Measurements from ENCODE around the gene FTO. TPM values are rescaled to one million over a fixed set of nuclear protein-coding genes. Genes with fewer than 3 reads are reported as not detected.

The FTO gene
- total RNA-seq, 4 donors from 2014 or later: 98.1 to 127 (median 109) TPM

DNA sequence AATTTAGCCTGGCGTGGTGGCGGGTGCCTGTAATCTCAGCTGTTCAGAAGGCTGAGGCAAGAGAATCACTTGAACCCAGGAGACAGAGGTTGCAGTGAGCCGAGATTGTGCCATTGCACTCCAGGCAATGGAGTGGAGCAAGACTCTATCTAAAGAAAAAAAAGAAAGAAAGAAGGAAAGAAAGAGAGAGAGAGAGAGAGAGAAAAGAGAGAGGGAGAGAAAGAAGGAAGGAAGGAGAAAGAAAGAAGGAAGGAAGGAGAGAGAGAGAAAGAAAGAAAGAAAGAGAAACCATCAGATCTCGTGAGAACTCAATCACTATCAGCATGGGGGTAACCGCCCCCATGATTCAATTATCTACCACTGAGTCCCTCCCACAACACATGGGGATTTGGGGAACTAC lies 293.0 kb downstream of the FTO start:
- DNase-seq (ENCODE audit: low spot score in 2 of 2): no peak
- Histone ChIP-seq H3K27ac (no peak overlapping the region), H3K4me3 (no peak overlapping the region), H3K27me3 (no peaks in the 10 kb centered on the region), H3K36me3 (peaks cover 0 to 4% (median 0%) of the 10 kb centered on the region in 3 donors), H3K9me3 (no peaks in the 10 kb centered on the region), H3K4me1 (peaks cover 0 to 20% (median 3%) of the 10 kb centered on the region in 4 donors)
- TF ChIP-seq, protein P1, sequence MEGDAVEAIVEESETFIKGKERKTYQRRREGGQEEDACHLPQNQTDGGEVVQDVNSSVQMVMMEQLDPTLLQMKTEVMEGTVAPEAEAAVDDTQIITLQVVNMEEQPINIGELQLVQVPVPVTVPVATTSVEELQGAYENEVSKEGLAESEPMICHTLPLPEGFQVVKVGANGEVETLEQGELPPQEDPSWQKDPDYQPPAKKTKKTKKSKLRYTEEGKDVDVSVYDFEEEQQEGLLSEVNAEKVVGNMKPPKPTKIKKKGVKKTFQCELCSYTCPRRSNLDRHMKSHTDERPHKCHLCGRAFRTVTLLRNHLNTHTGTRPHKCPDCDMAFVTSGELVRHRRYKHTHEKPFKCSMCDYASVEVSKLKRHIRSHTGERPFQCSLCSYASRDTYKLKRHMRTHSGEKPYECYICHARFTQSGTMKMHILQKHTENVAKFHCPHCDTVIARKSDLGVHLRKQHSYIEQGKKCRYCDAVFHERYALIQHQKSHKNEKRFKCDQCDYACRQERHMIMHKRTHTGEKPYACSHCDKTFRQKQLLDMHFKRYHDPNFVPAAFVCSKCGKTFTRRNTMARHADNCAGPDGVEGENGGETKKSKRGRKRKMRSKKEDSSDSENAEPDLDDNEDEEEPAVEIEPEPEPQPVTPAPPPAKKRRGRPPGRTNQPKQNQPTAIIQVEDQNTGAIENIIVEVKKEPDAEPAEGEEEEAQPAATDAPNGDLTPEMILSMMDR (IDR thresholded peaks at IDR 0.05): no peak
- TF ChIP-seq POLR2A (IDR thresholded peaks at IDR 0.05) (no peak), EP300 (IDR thresholded peaks at IDR 0.05) (no peak)
- WGBS, 2 donors: 94 to 95% methylated on average over 5 of the region's 5 CpGs

DNA sequence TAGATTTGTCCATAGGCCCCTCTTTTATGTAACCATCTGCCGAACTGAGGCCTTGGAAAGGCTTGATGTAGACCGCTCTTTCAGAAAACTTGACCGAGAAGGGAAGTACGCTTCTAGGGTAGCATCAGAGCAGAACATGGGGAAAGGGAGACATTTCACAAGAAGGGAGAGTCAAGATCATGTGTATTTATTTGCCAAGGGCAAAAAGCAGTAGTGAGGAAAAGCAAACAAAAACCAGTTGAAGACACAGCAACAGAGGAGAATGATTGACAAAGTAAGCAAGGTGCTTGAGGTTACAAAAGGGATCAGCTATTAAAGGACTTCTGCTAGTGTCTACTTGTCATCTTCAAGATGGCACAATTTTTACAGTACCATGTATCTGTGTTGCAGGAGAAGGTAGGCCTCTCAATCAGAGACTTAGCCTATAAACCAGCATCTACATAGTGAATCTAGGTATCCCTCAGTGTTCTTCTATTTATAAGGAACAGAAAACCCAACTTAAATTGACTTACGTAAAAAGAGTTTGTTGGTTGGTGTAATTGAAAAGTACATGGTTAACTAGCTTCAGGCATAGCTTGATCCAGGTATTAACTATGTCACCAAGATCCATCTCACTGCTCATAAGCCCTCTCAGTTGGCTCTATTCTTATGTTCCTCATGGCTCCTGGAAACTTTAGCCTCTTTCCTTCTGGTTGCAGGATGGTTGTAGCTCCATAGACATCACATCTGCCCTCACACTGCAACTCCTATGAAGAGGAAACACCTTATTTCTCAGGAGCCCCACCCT lies 294.3 kb downstream of the FTO start:
- peaks cover 0 to 10% (median 0%) of the 10 kb centered on the region in 4 donors for H3K4me1 ChIP-seq
- no peak overlapping the region for H3K4me3 ChIP-seq
- DNase-seq (ENCODE audit: low spot score in 2 of 2): no peak
- 98 to 100% methylated on average over 5 of the region's 5 CpGs for WGBS, 2 donors
- H3K27me3 ChIP-seq: no peaks in the 10 kb centered on the region
- H3K9me3 ChIP-seq: no peaks in the 10 kb centered on the region
- H3K27ac ChIP-seq: no peak overlapping the region
- TF ChIP-seq, protein P1 (IDR thresholded peaks at IDR 0.05): no peak
- TF ChIP-seq EP300 (IDR thresholded peaks at IDR 0.05) (no peak), POLR2A (IDR thresholded peaks at IDR 0.05) (no peak)
- H3K36me3 ChIP-seq: peaks cover 0 to 7% (median 0%) of the 10 kb centered on the region in 3 donors

DNA sequence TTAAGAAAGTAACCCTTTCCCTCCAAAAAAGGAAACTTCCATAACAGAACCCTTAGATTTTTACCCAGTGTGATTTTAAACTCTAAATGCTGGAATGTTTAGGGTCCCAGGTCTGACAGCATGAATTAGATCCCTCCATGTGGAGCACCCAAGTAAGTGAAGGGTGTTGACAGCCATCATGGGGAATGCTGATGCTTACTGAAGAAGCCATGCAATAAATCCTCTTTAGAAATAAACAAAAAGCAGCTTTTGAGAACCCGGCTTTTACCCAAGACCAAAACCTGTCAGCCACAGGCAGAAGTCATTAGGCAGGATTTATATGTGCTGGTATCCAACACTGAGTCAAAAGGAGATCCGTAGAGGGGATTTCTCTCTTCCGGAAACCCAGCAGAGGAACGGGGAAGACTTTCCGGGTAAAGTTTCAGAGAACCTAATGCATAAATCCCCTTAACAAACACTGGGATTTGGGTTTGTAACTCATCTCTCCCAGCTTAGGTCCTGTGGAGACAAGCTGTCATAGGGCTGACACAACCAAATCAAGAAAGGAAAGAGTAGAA lies 295.1 kb downstream of the FTO start:
- 87 to 92% methylated on average over 5 of the region's 5 CpGs for WGBS, 2 donors
- TF ChIP-seq, protein P1 (IDR thresholded peaks at IDR 0.05): no peak
- no peak for TF ChIP-seq EP300 (IDR thresholded peaks at IDR 0.05)
- no peak for TF ChIP-seq POLR2A (IDR thresholded peaks at IDR 0.05)
- no peaks in the 10 kb centered on the region for H3K27me3 ChIP-seq
- H3K27ac ChIP-seq: no peak overlapping the region
- peaks cover 0 to 7% (median 0%) of the 10 kb centered on the region in 4 donors for H3K4me1 ChIP-seq
- no peak for DNase-seq (ENCODE audit: low spot score in 2 of 2)
- no peak overlapping the region for H3K4me3 ChIP-seq
- H3K9me3 ChIP-seq: no peaks in the 10 kb centered on the region
- H3K36me3 ChIP-seq: peaks cover 0 to 7% (median 0%) of the 10 kb centered on the region in 3 donors

DNA sequence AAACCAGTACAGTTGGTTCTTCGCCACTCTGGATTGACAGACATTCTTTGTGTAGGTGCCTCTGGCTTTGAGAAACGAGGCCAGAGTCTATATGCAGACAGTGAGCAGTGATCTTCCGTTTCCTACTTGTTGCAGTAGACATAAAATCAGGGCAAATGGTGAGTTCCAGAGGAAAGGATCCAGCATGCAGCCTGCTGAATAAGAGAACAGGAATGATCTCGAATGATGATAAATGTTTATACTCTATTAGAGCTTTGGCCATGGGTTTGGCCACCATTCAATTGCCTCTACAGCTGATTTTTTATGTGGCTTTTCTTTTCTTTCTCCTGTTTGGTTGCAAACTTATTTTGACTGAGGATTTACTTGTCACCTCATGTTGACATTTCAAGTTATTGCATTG lies 295.9 kb downstream of the FTO start:
- no peak overlapping the region for H3K27ac ChIP-seq
- no peak overlapping the region for H3K4me3 ChIP-seq
- 86 to 87% methylated on average over 4 of the region's 4 CpGs for WGBS, 2 donors

More for the DNA sequence above, 295.9 kb downstream of the FTO start:
- Histone ChIP-seq H3K27me3 (no peaks in the 10 kb centered on the region), H3K36me3 (peaks cover 0 to 7% (median 0%) of the 10 kb centered on the region in 3 donors), H3K9me3 (no peaks in the 10 kb centered on the region), H3K4me1 (peaks cover 0 to 7% (median 0%) of the 10 kb centered on the region in 4 donors)
- no peak for DNase-seq (ENCODE audit: low spot score in 2 of 2)
- TF ChIP-seq, protein P1 (IDR thresholded peaks at IDR 0.05): no peak
- TF ChIP-seq EP300 (IDR thresholded peaks at IDR 0.05): no peak
- TF ChIP-seq POLR2A (IDR thresholded peaks at IDR 0.05): no peak

All from tibial nerve (tissue), 4 donors.